HepG2 (cell line): Measurements from ENCODE around the gene MAGI1.

Source experiments
- YY1 ChIP-seq: IDR thresholded peaks from 2 replicates; pipeline ENCODE4 v1.6.1; 2011; ENCODE audit warnings: low read length, low read depth, moderate library complexity, mild to moderate bottlenecking; ENCODE audit not compliant: insufficient read depth, insufficient replicate concordance
- ZNF143 ChIP-seq: sonication (generic); formaldehyde crosslinking; IDR thresholded peaks from 2 replicates; pipeline ENCODE4 v1.4.0; 2020; ENCODE audit warnings: missing genetic modification reagents
- TF ChIP-seq, protein P1 (sequence below): sonication (generic); formaldehyde crosslinking; IDR thresholded peaks from 2 replicates; pipeline ENCODE4 v1.5.0; 2020; ENCODE audit warnings: mild to moderate bottlenecking, missing genetic modification reagents, moderate library complexity

DNA sequence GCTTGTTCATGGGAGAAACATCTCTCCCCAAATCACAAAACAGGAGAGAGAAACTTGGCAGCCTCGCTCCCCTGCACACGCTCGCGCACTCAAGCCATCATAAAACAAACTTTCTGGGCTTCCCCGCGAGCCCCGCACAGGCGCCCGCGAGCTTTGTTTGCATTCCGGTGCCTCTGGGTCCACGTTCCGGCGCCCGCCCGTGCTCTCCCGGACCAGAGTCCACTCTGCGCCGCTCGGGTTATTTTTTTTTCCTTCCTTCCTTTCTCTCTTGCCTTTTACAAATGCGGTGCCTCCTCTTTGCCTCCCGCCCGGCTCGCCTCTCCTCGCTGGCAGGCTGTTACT lies 363 bp downstream of the MAGI1 start:
- TF ChIP-seq YY1 (no peak), ZNF143 (CRISPR knock-in tag) (0 out of 2 replicates have a peak, but pooled peaks have one; percentile 35)
- TF ChIP-seq, protein P1, sequence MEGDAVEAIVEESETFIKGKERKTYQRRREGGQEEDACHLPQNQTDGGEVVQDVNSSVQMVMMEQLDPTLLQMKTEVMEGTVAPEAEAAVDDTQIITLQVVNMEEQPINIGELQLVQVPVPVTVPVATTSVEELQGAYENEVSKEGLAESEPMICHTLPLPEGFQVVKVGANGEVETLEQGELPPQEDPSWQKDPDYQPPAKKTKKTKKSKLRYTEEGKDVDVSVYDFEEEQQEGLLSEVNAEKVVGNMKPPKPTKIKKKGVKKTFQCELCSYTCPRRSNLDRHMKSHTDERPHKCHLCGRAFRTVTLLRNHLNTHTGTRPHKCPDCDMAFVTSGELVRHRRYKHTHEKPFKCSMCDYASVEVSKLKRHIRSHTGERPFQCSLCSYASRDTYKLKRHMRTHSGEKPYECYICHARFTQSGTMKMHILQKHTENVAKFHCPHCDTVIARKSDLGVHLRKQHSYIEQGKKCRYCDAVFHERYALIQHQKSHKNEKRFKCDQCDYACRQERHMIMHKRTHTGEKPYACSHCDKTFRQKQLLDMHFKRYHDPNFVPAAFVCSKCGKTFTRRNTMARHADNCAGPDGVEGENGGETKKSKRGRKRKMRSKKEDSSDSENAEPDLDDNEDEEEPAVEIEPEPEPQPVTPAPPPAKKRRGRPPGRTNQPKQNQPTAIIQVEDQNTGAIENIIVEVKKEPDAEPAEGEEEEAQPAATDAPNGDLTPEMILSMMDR (CRISPR knock-in tag), result no peak
